ENCODE data around the gene JAKMIP1. TPM values are rescaled to one million over a fixed set of nuclear protein-coding genes. Genes with fewer than 3 reads are reported as not detected.

The JAKMIP1 gene
- total RNA-seq, 1 experiment from 2014 or later, result not detected

DNA sequence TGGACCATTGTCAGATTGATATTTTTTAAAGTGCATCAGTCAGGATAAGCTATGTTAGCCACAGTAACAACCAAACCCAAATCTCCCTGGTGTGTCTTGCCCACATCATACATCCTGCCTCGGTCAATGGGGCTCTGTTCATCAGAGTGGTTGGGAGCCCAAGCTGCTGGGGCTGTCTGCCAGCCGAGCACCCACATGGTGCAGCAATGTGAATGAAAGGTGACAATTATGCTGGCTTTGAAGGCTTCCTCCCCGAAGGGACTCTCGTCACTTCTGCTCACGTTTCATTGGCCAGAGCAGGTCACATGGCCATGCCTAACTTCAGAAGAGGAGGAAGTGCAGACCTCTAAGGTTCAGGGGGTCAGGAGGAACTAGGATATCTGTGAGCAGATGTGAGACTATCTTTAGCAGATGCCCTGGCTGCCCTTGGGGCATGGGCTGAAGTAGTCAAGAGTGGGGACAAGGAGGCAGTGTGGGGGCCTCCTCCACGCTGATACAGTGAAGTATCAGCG is 1.3 kb upstream of the JAKMIP1 start:
- H2AFZ ChIP-seq, result no peak overlapping the region
- H3F3A ChIP-seq (ENCODE audit: insufficient read depth, low read depth), result no peaks in the 10 kb centered on the region
- H3K27me3 ChIP-seq (ENCODE audit: insufficient read depth, low read depth), result peaks cover 46% of the 10 kb centered on the region
- TF ChIP-seq EZH2 (IDR thresholded peaks at IDR 0.05; ENCODE audit: low read depth), result no peak
- TF ChIP-seq, protein P1, sequence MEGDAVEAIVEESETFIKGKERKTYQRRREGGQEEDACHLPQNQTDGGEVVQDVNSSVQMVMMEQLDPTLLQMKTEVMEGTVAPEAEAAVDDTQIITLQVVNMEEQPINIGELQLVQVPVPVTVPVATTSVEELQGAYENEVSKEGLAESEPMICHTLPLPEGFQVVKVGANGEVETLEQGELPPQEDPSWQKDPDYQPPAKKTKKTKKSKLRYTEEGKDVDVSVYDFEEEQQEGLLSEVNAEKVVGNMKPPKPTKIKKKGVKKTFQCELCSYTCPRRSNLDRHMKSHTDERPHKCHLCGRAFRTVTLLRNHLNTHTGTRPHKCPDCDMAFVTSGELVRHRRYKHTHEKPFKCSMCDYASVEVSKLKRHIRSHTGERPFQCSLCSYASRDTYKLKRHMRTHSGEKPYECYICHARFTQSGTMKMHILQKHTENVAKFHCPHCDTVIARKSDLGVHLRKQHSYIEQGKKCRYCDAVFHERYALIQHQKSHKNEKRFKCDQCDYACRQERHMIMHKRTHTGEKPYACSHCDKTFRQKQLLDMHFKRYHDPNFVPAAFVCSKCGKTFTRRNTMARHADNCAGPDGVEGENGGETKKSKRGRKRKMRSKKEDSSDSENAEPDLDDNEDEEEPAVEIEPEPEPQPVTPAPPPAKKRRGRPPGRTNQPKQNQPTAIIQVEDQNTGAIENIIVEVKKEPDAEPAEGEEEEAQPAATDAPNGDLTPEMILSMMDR (conservative IDR thresholded peaks at IDR 0.05), result no peak
- H4K20me1 ChIP-seq (ENCODE audit: insufficient read depth), result no peaks in the 10 kb centered on the region
- H3K4me3 ChIP-seq, result no peak overlapping the region
- CTCF ChIA-PET, result no interaction called here
- H3K9me2 ChIP-seq (ENCODE audit: insufficient read depth), result no peaks in the 10 kb centered on the region
- DNase-seq, result no peak
- H3K36me3 ChIP-seq (ENCODE audit: low read depth), result no peaks in the 10 kb centered on the region
- intact Hi-C loops (cut with micrococcal nuclease; ENCODE audit: unreplicated experiment), result no loop called here
- no peaks in the 10 kb centered on the region for H3K9me3 ChIP-seq (ENCODE audit: insufficient read depth, low read depth)
- no peak overlapping the region for H3K4me2 ChIP-seq
- POLR2A ChIA-PET (ENCODE audit: unreplicated experiment), result no interaction called here
- H3K27ac ChIP-seq, result no peak overlapping the region
- no TSS peak for BruUV-seq (replicated peaks)
- H3K79me2 ChIP-seq (ENCODE audit: low read depth), result no peaks in the 10 kb centered on the region
- H3K4me1 ChIP-seq (replicated peaks; ENCODE audit: insufficient read depth), result no peaks in the 10 kb centered on the region

DNA sequence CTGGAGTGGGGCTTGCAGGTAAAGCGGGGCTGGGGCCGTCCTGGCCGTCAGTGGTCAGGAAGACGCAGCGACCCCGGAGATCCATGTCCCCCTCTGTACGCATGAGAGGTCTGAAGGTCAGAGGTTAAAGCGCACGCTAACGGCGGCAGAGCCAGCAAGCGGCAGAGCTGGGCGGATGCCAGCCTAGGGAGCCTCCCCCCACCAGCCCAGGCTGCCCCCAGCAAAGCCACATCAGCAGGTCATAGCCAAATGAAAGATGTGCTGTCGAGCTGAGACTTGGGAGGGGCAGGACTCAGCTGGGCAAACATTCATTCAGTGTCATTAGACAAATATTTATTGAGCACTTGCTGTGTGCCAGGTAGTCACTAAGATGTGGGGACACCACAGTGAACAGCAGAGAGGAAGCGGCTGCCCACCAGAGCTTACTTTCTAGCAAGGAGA is 593 bp upstream of the JAKMIP1 start:
- no peak overlapping the region for H3K4me2 ChIP-seq
- no peaks in the 10 kb centered on the region for H3K9me3 ChIP-seq (ENCODE audit: insufficient read depth, low read depth)
- no peaks in the 10 kb centered on the region for H3F3A ChIP-seq (ENCODE audit: insufficient read depth, low read depth)
- no TSS peak for BruUV-seq (replicated peaks)
- no peaks in the 10 kb centered on the region for H4K20me1 ChIP-seq (ENCODE audit: insufficient read depth)
- H3K4me3 ChIP-seq, result no peak overlapping the region
- H3K36me3 ChIP-seq (ENCODE audit: low read depth), result no peaks in the 10 kb centered on the region
- TF ChIP-seq EZH2 (IDR thresholded peaks at IDR 0.05; ENCODE audit: low read depth), result no peak
- no peak overlapping the region for H3K27ac ChIP-seq
- no peaks in the 10 kb centered on the region for H3K9me2 ChIP-seq (ENCODE audit: insufficient read depth)
- ChIA-PET CTCF (interaction anchor here (0.6 kb wide), 2 partner anchors 20 to 131 kb away, joined by 4 to 8 read pairs; no protein-coding TSS in a partner anchor), POLR2A (ENCODE audit: unreplicated experiment) (no interaction called here)
- H3K79me2 ChIP-seq (ENCODE audit: low read depth), result no peaks in the 10 kb centered on the region
- intact Hi-C loops (cut with micrococcal nuclease; ENCODE audit: unreplicated experiment), result no loop called here
- H3K4me1 ChIP-seq (replicated peaks; ENCODE audit: insufficient read depth), result no peaks in the 10 kb centered on the region
- no peak for DNase-seq
- H3K27me3 ChIP-seq (ENCODE audit: insufficient read depth, low read depth), result peaks cover 47% of the 10 kb centered on the region
- no peak overlapping the region for H2AFZ ChIP-seq

DNA sequence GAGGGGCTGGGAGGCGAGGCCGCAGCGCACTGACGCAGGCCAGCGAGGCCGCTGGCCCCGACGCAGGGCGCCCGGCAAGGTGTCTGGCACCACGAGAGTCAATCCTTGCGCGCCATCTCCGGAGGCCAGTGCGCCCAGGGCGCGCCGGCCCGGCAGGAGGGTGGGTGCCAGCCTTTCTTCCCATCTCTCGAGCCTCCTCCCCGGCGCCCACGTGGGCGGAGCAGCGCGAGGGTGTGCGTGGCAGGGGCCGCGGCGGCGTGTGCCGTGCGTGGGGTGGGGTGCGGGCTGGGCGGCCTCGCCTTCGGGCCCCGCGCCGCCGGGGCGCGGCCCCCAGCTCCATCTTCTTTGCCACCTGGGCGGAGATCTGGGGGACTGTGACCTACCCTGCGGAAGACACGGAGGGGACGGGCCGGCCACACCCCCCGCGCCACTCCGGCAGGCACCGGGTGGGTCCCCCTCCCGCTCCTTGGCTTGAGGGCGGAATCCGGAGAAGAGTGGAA is 877 bp downstream of the JAKMIP1 start:
- H3K4me3 ChIP-seq, result no peak overlapping the region
- H3K4me1 ChIP-seq (replicated peaks; ENCODE audit: insufficient read depth), result no peaks in the 10 kb centered on the region
- no peaks in the 10 kb centered on the region for H3K36me3 ChIP-seq (ENCODE audit: low read depth)
- intact Hi-C loops (cut with micrococcal nuclease; ENCODE audit: unreplicated experiment), result no loop called here
- POLR2A ChIA-PET (ENCODE audit: unreplicated experiment), result no interaction called here
- H4K20me1 ChIP-seq (ENCODE audit: insufficient read depth), result no peaks in the 10 kb centered on the region
- no peak for TF ChIP-seq EZH2 (IDR thresholded peaks at IDR 0.05; ENCODE audit: low read depth)
- TF ChIP-seq, protein P1 (conservative IDR thresholded peaks at IDR 0.05), result no peak
- H3K79me2 ChIP-seq (ENCODE audit: low read depth), result no peaks in the 10 kb centered on the region
- peaks cover 47% of the 10 kb centered on the region for H3K27me3 ChIP-seq (ENCODE audit: insufficient read depth, low read depth)
- no peaks in the 10 kb centered on the region for H3F3A ChIP-seq (ENCODE audit: insufficient read depth, low read depth)
- DNase-seq, result no peak
- no peaks in the 10 kb centered on the region for H3K9me3 ChIP-seq (ENCODE audit: insufficient read depth, low read depth)
- H3K9me2 ChIP-seq (ENCODE audit: insufficient read depth), result no peaks in the 10 kb centered on the region
- H2AFZ ChIP-seq, result no peak overlapping the region
- BruUV-seq (replicated peaks), result no TSS peak
- H3K27ac ChIP-seq, result no peak overlapping the region
- CTCF ChIA-PET, result no interaction called here
- no peak overlapping the region for H3K4me2 ChIP-seq

Data from PC-9 (cell line).